ENCODE results near the gene DOCK4.

DOCK4 gene

GRCh38 chr7:111883241-111883640 is 323.0 kb downstream of the DOCK4 start:
- TF ChIP-seq, protein P1, sequence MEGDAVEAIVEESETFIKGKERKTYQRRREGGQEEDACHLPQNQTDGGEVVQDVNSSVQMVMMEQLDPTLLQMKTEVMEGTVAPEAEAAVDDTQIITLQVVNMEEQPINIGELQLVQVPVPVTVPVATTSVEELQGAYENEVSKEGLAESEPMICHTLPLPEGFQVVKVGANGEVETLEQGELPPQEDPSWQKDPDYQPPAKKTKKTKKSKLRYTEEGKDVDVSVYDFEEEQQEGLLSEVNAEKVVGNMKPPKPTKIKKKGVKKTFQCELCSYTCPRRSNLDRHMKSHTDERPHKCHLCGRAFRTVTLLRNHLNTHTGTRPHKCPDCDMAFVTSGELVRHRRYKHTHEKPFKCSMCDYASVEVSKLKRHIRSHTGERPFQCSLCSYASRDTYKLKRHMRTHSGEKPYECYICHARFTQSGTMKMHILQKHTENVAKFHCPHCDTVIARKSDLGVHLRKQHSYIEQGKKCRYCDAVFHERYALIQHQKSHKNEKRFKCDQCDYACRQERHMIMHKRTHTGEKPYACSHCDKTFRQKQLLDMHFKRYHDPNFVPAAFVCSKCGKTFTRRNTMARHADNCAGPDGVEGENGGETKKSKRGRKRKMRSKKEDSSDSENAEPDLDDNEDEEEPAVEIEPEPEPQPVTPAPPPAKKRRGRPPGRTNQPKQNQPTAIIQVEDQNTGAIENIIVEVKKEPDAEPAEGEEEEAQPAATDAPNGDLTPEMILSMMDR (conservative IDR thresholded peaks at IDR 0.05; ENCODE audit: low read depth, low read length), result no peak
- no peak for DNase-seq (ENCODE audit: low read depth)

DNA sequence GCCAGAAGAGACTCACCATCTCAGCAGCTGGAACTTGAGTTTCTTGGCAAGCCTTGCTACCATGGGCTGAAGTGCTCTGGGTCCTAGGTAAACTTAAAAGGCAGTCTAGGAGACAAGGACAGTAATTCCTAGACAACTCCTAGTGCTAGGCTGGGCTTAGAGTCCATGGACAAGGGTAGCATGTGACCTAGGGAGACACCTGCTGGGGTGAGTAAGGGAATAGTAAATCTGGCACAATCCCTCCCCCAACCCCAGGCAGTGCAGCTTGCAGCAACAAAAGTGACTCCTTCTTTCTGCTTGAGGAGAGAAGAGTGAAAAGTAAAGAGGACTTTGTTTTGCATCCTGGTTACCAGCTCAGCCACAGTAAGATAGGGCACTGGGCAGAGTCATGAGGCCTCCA is 327.4 kb downstream of the DOCK4 start:
- no peak for DNase-seq (ENCODE audit: low read depth)
- TF ChIP-seq, protein P1 (conservative IDR thresholded peaks at IDR 0.05; ENCODE audit: low read depth, low read length), result no peak
- no peak overlapping the region for H3K4me3 ChIP-seq (ENCODE audit: low read depth, low read length)

More at GRCh38 chr7:111883241-111883640, 323.0 kb downstream of the DOCK4 start:
- H3K4me3 ChIP-seq (ENCODE audit: low read depth, low read length), result no peak overlapping the region

GRCh38 chr7:111877931-111878330 is 328.3 kb downstream of the DOCK4 start:
- no peak overlapping the region for H3K4me3 ChIP-seq (ENCODE audit: low read depth, low read length)
- no peak for DNase-seq (ENCODE audit: low read depth)
- TF ChIP-seq, protein P1 (conservative IDR thresholded peaks at IDR 0.05; ENCODE audit: low read depth, low read length), result no peak

DNA sequence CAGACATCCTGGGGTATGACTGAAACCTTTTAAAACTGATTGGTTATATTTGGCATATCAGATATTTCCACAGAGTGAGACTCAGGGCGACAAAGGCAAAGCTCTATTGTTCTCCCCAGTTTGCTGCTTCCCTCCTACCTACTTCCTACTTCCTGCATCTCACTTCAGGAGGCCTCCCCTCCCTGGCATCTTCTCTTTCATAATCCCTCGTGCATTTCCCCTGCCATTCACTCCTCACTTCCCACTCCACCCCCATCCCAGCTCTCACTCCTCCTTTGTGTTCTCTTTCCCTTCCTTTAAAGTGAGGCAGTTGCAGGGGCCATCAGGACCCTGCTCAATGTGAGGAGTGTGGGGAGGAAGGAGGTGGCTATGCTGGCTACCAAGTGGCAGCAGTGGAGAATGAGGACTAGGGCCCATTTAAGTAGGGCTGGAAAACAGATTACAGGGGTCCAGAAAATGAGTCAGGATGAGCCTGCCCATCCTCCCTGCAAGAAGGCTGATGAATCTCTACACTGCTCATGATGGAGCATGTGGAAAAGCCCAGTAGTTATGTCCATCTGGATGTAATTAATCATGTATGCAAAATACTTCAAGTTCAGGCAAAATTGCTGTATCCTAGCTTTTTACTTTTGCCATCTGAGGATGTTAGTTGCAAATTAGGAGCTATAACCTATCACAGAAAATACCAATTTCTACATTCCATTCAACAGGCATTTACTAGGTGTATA is 332.1 kb downstream of the DOCK4 start:
- H3K4me3 ChIP-seq (ENCODE audit: low read depth, low read length), result no peak overlapping the region
- TF ChIP-seq, protein P1 (conservative IDR thresholded peaks at IDR 0.05; ENCODE audit: low read depth, low read length), result no peak
- DNase-seq (ENCODE audit: low read depth), result no peak

- no peak for DNase-seq (ENCODE audit: low read depth)
- TF ChIP-seq, protein P1 (conservative IDR thresholded peaks at IDR 0.05; ENCODE audit: low read depth, low read length), result no peak
- no peak overlapping the region for H3K4me3 ChIP-seq (ENCODE audit: low read depth, low read length)
These were observed 332.9 kb downstream of the DOCK4 start for GRCh38 chr7:111873326-111873646.

DNA sequence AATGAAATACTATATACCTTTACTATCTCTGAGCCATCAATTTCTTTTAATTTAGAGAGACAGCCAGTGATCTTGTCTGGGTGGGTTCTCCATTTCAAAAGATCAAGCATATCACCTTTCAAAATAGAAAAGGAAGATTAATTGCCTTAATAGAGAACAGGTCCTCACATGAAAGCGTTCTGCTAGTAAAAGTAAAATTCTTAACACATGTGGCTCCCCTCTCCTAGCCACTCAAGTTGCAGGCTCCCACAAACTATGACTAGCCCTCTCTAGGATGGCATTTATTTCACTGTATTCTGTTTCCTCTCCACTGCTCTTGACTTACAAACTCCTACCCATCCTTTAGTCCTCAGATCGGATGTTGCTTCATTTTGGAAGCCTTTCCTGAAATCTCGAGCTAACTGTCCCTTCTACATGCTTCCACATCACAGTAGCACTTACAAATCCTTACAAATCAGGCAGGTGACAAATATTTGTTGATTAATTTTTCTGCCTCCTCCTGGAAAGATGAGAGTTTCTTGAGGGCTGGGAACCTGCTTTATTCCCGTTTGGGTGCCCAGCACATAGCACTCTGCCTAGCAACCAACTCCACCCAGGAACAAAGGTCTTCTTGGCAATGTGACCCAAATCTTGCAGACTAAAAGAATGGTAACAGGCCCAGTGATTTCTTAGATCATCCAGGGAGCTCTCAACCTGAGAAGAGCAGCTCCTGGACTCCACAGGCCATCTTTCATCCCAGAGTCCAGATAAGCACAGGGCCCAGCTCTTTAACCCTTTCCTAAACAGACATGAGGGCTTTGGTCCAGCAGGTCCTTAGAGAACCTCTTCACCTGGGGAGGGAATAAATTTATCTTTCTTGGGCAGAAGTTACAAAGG is 333.5 kb downstream of the DOCK4 start:
- no peak for DNase-seq (ENCODE audit: low read depth)
- H3K4me3 ChIP-seq (ENCODE audit: low read depth, low read length), result no peak overlapping the region
- TF ChIP-seq, protein P1 (conservative IDR thresholded peaks at IDR 0.05; ENCODE audit: low read depth, low read length), result no peak
